Thymus (tissue), 11 donors: ENCODE data around the gene PODN. TPM values are rescaled to one million over a fixed set of nuclear protein-coding genes. Genes with fewer than 3 reads are reported as not detected.

Experiments
- DNase-seq, 9 donors: peaks; one replicate each; pipeline ENCODE4 v3.0.0-alpha.2; 2013; ENCODE audit warnings: low spot score in 9 of 9, low read depth in 6 of 9, missing footprints in 1 of 9
- H3K27ac ChIP-seq, 2 donors: one replicate each; pipeline ENCODE4 v1.5.1; 2013; ENCODE audit warnings: control low read depth in 1 of 2, low read depth in 1 of 2, low read length in 1 of 2, mild to moderate bottlenecking in 1 of 2, moderate library complexity in 1 of 2
- H3K27me3 ChIP-seq, 2 donors: one replicate each; pipeline ENCODE4 v1.5.1; 2013; ENCODE audit warnings: low read length in 1 of 2; ENCODE audit not compliant: control insufficient read depth in 2 of 2, insufficient read depth in 1 of 2
- H3K36me3 ChIP-seq, 2 donors: one replicate each; pipeline ENCODE4 v1.5.1; 2013; ENCODE audit warnings: low read length in 1 of 2, mild to moderate bottlenecking in 1 of 2, moderate library complexity in 1 of 2; ENCODE audit not compliant: control insufficient read depth in 2 of 2, insufficient read depth in 2 of 2
- H3K4me1 ChIP-seq, 2 donors: one replicate each; pipeline ENCODE4 v1.5.1; 2013; ENCODE audit warnings: low read length in 2 of 2; ENCODE audit not compliant: control insufficient read depth in 2 of 2, insufficient read depth in 2 of 2
- H3K4me3 ChIP-seq, 2 donors: one replicate each; pipeline ENCODE4 v1.5.1; 2013; ENCODE audit warnings: low read length in 2 of 2, control low read depth in 1 of 2, mild to moderate bottlenecking in 1 of 2
- H3K9me3 ChIP-seq, 2 donors: one replicate each; pipeline ENCODE4 v1.5.1; 2013; ENCODE audit warnings: low read length in 1 of 2, mild to moderate bottlenecking in 1 of 2; ENCODE audit not compliant: control insufficient read depth in 2 of 2, insufficient read depth in 1 of 2
- WGBS: extraction: QIAGEN DNeasy Blood & Tissue Kit; methylation state at CpG from one replicate; pipeline ENCODE4 v1.1.7; 2013; 5-methylcytosine and 5-hydroxymethylcytosine counted together
- polyA plus RNA-seq: library from polyadenylated mRNA; stranded (reverse); fragments of 200-250 nt; gene quantifications from one replicate; pipeline ENCODE4 v1.2.3, GENCODE V29; 2013
- total RNA-seq: library from RNA; stranded (reverse); fragments of 120-200 nt; gene quantifications from one replicate; pipeline ENCODE4 v1.2.4, GENCODE V29; 2013
- donor health status: healthy.

The PODN gene
- total and polyA plus RNA-seq, 2 donors: 1.4 to 4.8 TPM

DNA sequence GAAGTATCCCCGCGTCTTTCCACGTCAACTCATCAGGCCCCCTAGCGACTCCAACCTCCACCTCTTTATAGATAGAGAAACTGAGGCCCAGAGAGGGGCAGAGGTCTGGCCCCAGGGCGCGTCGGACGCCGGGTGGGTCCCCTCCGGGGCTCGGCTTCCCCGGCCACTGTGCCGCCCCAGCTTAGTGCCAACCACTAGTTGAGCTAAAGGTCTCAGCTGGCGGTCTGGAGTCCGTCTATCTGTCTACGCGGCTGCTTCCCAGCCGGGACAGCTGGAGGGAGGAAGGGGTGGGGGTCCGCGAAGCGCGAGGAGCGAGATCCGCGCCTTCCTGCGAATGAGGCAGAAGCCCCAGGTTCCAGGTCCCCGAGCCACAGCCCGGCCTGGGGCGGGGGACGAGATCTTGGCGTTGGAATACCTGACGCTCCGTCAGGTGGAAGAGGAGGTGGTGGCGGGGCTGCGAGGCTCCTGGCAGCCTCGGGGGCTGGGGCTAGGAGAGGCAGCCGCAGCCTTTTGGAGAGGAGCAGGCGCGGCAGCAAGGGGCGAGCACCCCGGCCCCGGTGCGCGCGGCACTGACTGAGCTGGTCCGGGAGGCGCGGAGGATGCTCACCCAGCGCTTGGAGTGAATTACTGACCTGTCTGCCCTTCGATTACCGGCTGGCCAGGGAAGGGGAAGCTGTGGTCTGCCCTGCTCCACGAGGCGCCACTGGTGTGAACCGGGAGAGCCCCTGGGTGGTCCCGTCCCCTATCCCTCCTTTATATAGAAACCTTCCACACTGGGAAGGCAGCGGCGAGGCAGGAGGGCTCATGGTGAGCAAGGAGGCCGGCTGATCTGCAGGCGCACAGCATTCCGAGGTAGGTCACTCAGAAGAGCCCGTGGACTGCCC, 937 bp downstream of the PODN start:
- peak in 1 of 9 donors; percentile 18 for DNase-seq
- peaks cover 16 to 47% of the 10 kb centered on the region in 2 donors for H3K27me3 ChIP-seq
- peak overlapping the region; percentile 29 to 47 for H3K4me3 ChIP-seq
- no peak overlapping the region for H3K27ac ChIP-seq
- peaks cover 3 to 10% of the 10 kb centered on the region in 2 donors for H3K4me1 ChIP-seq
- no peaks in the 10 kb centered on the region for H3K36me3 ChIP-seq
- WGBS: 13% methylated on average over 61 of the region's 61 CpGs
- H3K9me3 ChIP-seq: no peaks in the 10 kb centered on the region

DNA sequence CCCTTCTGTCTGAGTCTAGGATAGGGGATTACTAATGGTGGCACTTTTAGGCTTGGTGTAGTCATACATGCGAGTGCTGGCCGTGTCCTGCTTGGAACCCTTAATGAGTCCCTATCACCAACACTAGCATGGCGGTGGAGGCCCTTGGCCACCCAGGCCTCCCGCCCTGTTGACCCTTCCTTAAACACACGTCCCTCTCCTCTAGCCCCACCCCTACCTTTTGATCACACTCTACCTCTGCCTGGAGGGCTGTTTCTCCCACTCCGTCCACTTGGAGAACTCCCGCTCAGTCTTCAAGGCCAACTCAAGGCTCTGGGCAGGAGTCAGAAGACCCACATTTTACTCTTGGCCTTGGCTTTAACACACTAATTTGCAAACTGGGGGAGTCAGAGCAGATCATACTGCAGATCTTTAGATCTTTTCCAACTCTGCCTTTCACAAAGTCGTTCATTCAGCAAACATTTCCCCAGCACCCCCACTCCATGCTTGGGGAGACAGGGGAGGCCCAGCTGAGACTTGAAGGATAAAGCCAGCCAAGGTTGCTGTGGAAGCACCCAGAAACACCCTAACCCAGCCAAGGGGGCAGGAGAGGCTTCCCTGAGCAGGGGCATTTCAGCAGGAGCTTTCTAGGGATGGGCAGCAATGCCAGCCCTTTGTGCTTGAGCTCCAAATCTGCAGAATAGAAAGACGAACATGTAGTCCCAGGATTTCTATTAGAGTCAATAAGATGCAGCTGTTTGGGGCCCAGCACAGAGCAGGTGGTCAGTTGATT, 1.9 kb downstream of the PODN start:
- no peaks in the 10 kb centered on the region for H3K36me3 ChIP-seq
- DNase-seq: no peak
- 98% methylated on average over 9 of the region's 9 CpGs for WGBS
- peaks cover 3 to 10% of the 10 kb centered on the region in 2 donors for H3K4me1 ChIP-seq
- H3K4me3 ChIP-seq: no peak overlapping the region
- no peak overlapping the region for H3K27ac ChIP-seq
- H3K27me3 ChIP-seq: peaks cover 16 to 47% of the 10 kb centered on the region in 2 donors
- H3K9me3 ChIP-seq: no peaks in the 10 kb centered on the region

DNA sequence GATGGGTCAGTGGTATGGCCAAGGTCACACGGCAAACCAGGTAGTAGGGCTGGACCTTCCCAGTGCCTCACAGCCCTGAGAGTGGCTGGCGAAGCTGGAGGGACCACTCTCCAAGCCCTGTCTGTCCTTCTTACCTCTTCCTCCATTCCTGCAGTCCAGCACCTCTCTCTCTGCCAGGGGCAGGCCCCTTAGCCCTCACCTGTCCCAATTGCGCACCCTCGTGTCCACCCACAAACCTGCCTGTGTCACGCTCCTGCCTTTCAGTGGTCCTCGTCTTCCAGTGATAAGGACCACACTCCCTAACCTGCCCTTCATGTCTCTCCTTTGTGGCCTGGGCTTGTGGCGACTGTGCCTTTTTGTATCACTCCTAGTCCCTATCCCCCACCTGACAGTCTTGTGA, 3.4 kb downstream of the PODN start:
- DNase-seq: no peak
- WGBS: 97% methylated on average over 7 of the region's 7 CpGs

DNA sequence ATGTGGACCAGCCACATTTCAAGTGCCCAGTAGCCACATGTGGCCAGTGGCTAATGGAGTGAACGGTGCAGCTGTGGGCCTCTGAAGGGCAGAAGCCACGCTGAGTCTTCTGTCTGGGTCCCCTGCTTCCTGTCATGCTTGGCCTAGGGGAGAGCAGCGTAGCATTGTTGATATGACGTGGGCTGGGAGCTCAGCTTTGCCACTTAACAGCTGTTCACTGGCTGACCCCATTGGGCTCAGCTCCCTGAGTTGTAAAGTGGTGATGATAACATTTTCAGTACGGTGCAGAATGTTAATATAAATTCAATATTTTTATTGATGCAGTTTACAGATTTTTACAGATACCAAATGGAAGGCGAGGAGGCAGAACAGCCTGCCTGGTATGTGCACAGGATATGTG, 4.5 kb downstream of the PODN start:
- Histone ChIP-seq H3K9me3 (no peaks in the 10 kb centered on the region), H3K4me3 (no peak overlapping the region), H3K4me1 (peaks cover 3 to 10% of the 10 kb centered on the region in 2 donors), H3K27ac (no peak overlapping the region), H3K36me3 (no peaks in the 10 kb centered on the region), H3K27me3 (peaks cover 7 to 33% of the 10 kb centered on the region in 2 donors)
- no peak for DNase-seq
- WGBS: 87% methylated on average over 6 of the region's 6 CpGs

More for the DNA sequence above, 3.4 kb downstream of the PODN start:
- H3K36me3 ChIP-seq: no peaks in the 10 kb centered on the region
- peaks cover 3 to 10% of the 10 kb centered on the region in 2 donors for H3K4me1 ChIP-seq
- H3K9me3 ChIP-seq: no peaks in the 10 kb centered on the region
- H3K27me3 ChIP-seq: peaks cover 15 to 43% of the 10 kb centered on the region in 2 donors
- no peak overlapping the region for H3K27ac ChIP-seq
- no peak overlapping the region for H3K4me3 ChIP-seq

DNA sequence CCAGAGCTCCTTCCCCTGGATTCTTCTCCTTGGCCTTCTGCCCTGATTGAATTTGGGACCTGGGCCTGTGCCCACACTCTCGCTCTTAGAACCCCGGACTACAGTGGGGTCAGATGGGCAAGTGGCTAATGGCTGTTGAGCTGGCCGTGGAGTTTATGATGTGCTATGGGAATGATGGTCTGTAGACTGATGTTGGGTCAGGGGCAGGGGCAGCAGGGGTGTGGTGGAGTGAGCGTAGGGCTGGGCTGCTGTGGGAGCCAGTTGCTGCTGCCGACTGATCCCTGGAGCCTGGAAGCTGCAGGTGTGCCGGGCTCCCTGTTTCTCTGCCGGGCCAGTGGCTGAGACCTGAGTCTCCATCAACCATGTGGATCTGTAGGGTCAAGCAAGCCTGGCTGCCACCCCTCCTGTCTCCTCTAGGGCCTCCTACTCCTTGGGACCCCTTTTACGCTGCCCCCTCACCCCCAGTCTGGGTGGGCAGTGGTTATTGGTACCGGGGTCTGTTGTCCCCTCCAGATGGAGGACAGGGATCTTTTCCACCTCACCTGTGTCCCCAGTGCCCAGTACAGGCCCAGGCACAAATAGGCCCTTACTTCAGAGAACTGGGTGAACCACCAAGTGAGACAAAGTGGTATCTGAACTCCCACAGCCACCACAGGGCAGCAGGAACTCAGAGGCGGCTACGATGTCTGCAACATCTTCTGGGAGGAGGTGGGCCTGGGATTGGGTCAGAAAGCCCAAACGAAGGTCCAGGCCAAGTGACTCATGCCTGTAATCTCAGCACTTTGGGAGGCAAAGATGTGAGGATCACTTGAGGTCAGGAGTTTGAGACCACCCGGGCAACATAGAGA, 5.1 kb downstream of the PODN start:
- WGBS: 97% methylated on average over 13 of the region's 13 CpGs
- Histone ChIP-seq H3K9me3 (no peaks in the 10 kb centered on the region), H3K4me3 (no peak overlapping the region), H3K36me3 (no peaks in the 10 kb centered on the region), H3K4me1 (peaks cover 3 to 10% of the 10 kb centered on the region in 2 donors), H3K27ac (no peak overlapping the region), H3K27me3 (peaks cover 4 to 27% of the 10 kb centered on the region in 2 donors)
- no peak for DNase-seq

DNA sequence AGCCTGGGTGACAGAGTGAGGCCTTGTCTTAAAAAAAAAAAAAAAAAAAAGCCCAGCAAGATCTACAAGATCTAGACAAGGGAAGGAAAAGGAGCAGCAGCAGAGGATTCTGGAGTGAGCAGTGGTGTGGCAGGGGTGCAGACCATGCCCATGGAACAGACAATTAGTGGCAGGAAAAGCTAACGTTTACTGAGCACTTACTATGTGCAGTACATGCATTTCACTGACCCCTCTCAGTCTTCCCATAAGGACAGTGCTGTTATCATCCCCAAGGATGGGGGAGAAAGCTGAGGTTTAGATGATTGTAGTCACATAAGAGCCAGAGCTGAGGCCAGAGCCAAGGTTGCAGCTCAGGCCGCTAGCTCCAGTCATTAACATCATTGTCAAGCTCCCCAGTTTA, 5.9 kb downstream of the PODN start:
- H3K27me3 ChIP-seq: peaks cover 2 to 19% of the 10 kb centered on the region in 2 donors
- no peaks in the 10 kb centered on the region for H3K9me3 ChIP-seq
- 98% methylated on average over 2 of the region's 2 CpGs for WGBS
- H3K27ac ChIP-seq: no peak overlapping the region
- H3K4me3 ChIP-seq: no peak overlapping the region
- DNase-seq: no peak
- H3K36me3 ChIP-seq: no peaks in the 10 kb centered on the region
- peaks cover under 1 to 3% of the 10 kb centered on the region in 2 donors for H3K4me1 ChIP-seq

DNA sequence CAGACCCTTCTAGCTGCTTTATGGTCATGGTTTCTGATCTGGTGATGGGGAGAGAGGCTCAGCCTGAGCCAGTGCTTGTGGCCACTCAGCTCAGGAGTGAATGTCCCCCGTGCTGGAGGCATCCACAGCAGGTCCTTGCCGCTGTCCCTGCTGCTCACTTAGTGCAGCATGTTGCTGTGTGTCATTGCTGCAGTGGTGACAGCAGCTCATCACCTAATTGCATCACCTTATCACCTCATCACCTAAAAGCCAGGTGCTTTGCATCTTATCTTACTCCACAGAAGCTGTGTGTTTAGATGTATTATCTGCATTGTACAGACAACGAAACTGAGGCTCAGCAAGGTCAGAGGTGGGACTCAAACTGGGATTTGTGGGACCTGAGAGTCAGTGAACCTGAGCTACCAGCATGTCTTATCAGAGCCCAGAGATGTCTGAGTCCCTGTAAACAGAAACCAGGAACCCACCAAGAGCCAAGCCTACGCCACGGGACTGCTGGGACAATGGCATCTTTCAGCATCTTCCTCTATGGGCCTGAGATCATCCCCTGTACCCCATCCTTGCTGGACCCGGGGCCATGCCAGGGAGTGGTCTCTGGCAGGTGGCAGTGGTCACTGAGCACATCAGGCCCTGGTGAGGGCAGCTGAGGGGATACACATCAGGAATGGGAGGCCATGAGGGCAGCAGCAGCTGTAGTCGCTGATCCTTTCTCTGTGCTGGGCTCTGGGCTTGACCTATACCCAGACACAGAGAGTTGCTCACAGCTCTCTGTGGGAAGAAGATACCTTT, 6.5 kb downstream of the PODN start:
- Histone ChIP-seq H3K4me3 (no peak overlapping the region), H3K27ac (no peak overlapping the region), H3K27me3 (peaks cover 0 to 13% of the 10 kb centered on the region in 2 donors), H3K9me3 (no peaks in the 10 kb centered on the region), H3K36me3 (no peaks in the 10 kb centered on the region), H3K4me1 (no peaks in the 10 kb centered on the region)
- 96% methylated on average over 7 of the region's 7 CpGs for WGBS
- no peak for DNase-seq

DNA sequence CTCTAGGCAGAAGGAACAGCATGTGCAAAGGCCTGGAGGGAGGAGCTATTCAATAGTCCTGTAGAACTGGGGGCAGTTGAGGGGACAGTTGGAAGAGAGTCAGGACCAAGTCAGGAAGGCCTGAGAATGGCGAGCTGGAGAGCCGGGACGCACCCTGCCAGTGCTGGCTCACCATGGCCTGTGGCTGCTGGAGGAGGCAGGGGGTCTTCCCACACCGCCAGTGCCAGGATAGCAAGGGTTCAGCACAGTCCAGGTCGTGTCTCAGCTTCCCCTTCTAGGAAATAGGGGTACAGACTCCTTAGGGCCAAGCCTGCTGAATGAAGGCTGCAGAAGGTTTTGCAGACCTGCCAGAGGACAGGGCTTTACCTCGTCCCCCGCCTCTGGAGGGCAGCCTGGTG, 7.3 kb downstream of the PODN start:
- no peak overlapping the region for H3K27ac ChIP-seq
- 95% methylated on average over 7 of the region's 7 CpGs for WGBS
- H3K36me3 ChIP-seq: no peaks in the 10 kb centered on the region
- no peaks in the 10 kb centered on the region for H3K9me3 ChIP-seq
- no peak overlapping the region for H3K4me3 ChIP-seq
- no peaks in the 10 kb centered on the region for H3K4me1 ChIP-seq
- peaks cover 0 to 5% of the 10 kb centered on the region in 2 donors for H3K27me3 ChIP-seq
- no peak for DNase-seq
